K562 (cell line): ENCODE results near the gene NTSR2.

Experiments used
- ATF2 ChIP-seq: sonication (generic); formaldehyde crosslinking; IDR thresholded peaks from 2 replicates; pipeline ENCODE4 v1.8.1; 2022; ENCODE audit warnings: missing genetic modification reagents
- EHMT2 ChIP-seq: fragments of 450-650 bp; IDR thresholded peaks from 2 replicates; pipeline ENCODE4 v1.6.1; 2018; ENCODE audit warnings: antibody characterized with exemption
- FOXA1 ChIP-seq: fragments of 450-650 bp; IDR thresholded peaks from 2 replicates; pipeline ENCODE4 v1.6.1; 2016; ENCODE audit warnings: mild to moderate bottlenecking, borderline replicate concordance
- NKRF ChIP-seq: fragments of 450-650 bp; IDR thresholded peaks from 2 replicates; pipeline ENCODE4 v1.6.1; 2016; ENCODE audit warnings: borderline replicate concordance
- POLR2H ChIP-seq: IDR thresholded peaks from 2 replicates; pipeline ENCODE4 v1.6.1; 2016; ENCODE audit warnings: missing genetic modification characterization, low read depth, mild to moderate bottlenecking, control low read depth, missing compliant biosample characterization, moderate library complexity
- PPARD ChIP-seq: fragments of 250-450 bp; sonication (Bioruptor Pico); IDR thresholded peaks from 2 replicates; pipeline ENCODE4 v1.8.0; 2022; ENCODE audit warnings: inconsistent platforms, mild to moderate bottlenecking, moderate library complexity
- TFE3 ChIP-seq: fragments of 450-650 bp; formaldehyde crosslinking; IDR thresholded peaks from 2 replicates; pipeline ENCODE4 v1.4.0; 2020; ENCODE audit warnings: mild to moderate bottlenecking, mixed read lengths

- TF ChIP-seq POLR2H (tag) (no peak), ATF2 (CRISPR knock-in tag) (no peak), TFE3 (CRISPR knock-in tag) (no peak), PPARD (CRISPR knock-in tag) (no peak), EHMT2 (no peak), FOXA1 (no peak), NKRF (no peak)
Observed at GRCh38 chr2:11687736-11688135, 17.7 kb upstream of the NTSR2 start.
